Astrocyte of the cerebellum (primary cell): ENCODE data around the gene STK17A.
A peak's percentile ranks its signal among the peaks of the same experiment; 100 is the strongest.

Experiments
- DNase-seq: peaks from one replicate; pipeline ENCODE4 v3.0.0-alpha.2; 2011; ENCODE audit warnings: low read depth
- H3K4me3 ChIP-seq: 2 replicates; pipeline ENCODE4 v1.5.1; 2011; ENCODE audit warnings: mild to moderate bottlenecking, low read depth, low read length, moderate library complexity
- CTCF ChIP-seq: IDR thresholded peaks from 2 replicates; pipeline ENCODE4 v1.5.1; 2012; ENCODE audit warnings: low read length, low read depth, moderate library complexity, mild to moderate bottlenecking; ENCODE audit errors: missing control alignments
- in situ Hi-C: cut with HindIII; loops from 2 replicates; pipeline ENCODE4 v1.10.0; 2017; ENCODE audit warnings: low sequenced_read_pairs

Gene STK17A

GRCh38 chr7:43582503-43583423 lies at the start of gene STK17A:
Gene STK17A, plus strand, starts transcription at chr7:43583108. Its CDS starts 136 bp downstream, at chr7:43583244.
- in situ Hi-C loops = no loop called here
- TF ChIP-seq CTCF = peak; percentile 98
- peak; percentile 80 for DNase-seq
- peak within 1 kb of the TSS; percentile 88 for H3K4me3 ChIP-seq

GRCh38 chr7:43533801-43534479 lies 49.0 kb upstream of the STK17A start:
- H3K4me3 ChIP-seq = no peak overlapping the region
- DNase-seq = no peak
- in situ Hi-C loops = no loop called here
- no peak for TF ChIP-seq CTCF

- no peak overlapping the region for H3K4me3 ChIP-seq
- peak; percentile 33 for DNase-seq
- no peak for TF ChIP-seq CTCF
- in situ Hi-C loops = no loop called here
Measured at GRCh38 chr7:43535031-43535451, 47.9 kb upstream of the STK17A start.

GRCh38 chr7:43535810-43536585 lies 46.9 kb upstream of the STK17A start:
- no peak for TF ChIP-seq CTCF
- DNase-seq = peak; percentile 94
- in situ Hi-C loops = no loop called here
- no peak overlapping the region for H3K4me3 ChIP-seq

- in situ Hi-C loops = no loop called here
- TF ChIP-seq CTCF = no peak
- no peak for DNase-seq
- no peak overlapping the region for H3K4me3 ChIP-seq
Measured at GRCh38 chr7:43536773-43537172, 46.1 kb upstream of the STK17A start.

- no peak for TF ChIP-seq CTCF
- H3K4me3 ChIP-seq = no peak overlapping the region
- in situ Hi-C loops = no loop called here
- peak; percentile 40 for DNase-seq
Measured at GRCh38 chr7:43537765-43538403, 45.0 kb upstream of the STK17A start.
